ENCODE data around the gene CDC42BPA. TPM values are rescaled to one million over a fixed set of nuclear protein-coding genes. Genes with fewer than 3 reads are reported as not detected.

The CDC42BPA gene
- total and polyA plus RNA-seq, 2 of the 8 experiments (the other 6 are each of a cell fraction or from before 2014, with no cell fraction given), result 7.1 to 28.5 TPM

DNA sequence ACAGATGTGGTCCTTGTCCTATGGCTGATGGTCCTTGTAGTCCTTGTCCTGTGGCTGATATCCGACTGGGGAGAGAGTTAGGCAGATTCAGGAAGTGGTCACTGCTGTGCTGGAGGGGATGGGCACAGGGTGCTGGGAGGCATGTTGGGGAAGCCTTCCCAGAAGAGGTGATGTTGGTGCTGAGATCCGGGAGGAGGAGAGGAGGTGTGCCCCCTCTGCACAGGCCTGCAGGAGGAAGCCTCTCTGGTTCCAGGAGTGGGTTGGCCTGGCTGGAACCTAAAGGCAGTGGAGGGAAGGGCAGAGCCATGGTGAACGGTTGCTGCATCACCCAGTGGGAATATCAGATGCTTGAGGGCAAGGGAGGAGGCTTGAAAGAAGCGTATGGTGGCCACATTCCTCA, 363.5 kb downstream of the CDC42BPA start (continued):
- TF ChIP-seq, protein P1, sequence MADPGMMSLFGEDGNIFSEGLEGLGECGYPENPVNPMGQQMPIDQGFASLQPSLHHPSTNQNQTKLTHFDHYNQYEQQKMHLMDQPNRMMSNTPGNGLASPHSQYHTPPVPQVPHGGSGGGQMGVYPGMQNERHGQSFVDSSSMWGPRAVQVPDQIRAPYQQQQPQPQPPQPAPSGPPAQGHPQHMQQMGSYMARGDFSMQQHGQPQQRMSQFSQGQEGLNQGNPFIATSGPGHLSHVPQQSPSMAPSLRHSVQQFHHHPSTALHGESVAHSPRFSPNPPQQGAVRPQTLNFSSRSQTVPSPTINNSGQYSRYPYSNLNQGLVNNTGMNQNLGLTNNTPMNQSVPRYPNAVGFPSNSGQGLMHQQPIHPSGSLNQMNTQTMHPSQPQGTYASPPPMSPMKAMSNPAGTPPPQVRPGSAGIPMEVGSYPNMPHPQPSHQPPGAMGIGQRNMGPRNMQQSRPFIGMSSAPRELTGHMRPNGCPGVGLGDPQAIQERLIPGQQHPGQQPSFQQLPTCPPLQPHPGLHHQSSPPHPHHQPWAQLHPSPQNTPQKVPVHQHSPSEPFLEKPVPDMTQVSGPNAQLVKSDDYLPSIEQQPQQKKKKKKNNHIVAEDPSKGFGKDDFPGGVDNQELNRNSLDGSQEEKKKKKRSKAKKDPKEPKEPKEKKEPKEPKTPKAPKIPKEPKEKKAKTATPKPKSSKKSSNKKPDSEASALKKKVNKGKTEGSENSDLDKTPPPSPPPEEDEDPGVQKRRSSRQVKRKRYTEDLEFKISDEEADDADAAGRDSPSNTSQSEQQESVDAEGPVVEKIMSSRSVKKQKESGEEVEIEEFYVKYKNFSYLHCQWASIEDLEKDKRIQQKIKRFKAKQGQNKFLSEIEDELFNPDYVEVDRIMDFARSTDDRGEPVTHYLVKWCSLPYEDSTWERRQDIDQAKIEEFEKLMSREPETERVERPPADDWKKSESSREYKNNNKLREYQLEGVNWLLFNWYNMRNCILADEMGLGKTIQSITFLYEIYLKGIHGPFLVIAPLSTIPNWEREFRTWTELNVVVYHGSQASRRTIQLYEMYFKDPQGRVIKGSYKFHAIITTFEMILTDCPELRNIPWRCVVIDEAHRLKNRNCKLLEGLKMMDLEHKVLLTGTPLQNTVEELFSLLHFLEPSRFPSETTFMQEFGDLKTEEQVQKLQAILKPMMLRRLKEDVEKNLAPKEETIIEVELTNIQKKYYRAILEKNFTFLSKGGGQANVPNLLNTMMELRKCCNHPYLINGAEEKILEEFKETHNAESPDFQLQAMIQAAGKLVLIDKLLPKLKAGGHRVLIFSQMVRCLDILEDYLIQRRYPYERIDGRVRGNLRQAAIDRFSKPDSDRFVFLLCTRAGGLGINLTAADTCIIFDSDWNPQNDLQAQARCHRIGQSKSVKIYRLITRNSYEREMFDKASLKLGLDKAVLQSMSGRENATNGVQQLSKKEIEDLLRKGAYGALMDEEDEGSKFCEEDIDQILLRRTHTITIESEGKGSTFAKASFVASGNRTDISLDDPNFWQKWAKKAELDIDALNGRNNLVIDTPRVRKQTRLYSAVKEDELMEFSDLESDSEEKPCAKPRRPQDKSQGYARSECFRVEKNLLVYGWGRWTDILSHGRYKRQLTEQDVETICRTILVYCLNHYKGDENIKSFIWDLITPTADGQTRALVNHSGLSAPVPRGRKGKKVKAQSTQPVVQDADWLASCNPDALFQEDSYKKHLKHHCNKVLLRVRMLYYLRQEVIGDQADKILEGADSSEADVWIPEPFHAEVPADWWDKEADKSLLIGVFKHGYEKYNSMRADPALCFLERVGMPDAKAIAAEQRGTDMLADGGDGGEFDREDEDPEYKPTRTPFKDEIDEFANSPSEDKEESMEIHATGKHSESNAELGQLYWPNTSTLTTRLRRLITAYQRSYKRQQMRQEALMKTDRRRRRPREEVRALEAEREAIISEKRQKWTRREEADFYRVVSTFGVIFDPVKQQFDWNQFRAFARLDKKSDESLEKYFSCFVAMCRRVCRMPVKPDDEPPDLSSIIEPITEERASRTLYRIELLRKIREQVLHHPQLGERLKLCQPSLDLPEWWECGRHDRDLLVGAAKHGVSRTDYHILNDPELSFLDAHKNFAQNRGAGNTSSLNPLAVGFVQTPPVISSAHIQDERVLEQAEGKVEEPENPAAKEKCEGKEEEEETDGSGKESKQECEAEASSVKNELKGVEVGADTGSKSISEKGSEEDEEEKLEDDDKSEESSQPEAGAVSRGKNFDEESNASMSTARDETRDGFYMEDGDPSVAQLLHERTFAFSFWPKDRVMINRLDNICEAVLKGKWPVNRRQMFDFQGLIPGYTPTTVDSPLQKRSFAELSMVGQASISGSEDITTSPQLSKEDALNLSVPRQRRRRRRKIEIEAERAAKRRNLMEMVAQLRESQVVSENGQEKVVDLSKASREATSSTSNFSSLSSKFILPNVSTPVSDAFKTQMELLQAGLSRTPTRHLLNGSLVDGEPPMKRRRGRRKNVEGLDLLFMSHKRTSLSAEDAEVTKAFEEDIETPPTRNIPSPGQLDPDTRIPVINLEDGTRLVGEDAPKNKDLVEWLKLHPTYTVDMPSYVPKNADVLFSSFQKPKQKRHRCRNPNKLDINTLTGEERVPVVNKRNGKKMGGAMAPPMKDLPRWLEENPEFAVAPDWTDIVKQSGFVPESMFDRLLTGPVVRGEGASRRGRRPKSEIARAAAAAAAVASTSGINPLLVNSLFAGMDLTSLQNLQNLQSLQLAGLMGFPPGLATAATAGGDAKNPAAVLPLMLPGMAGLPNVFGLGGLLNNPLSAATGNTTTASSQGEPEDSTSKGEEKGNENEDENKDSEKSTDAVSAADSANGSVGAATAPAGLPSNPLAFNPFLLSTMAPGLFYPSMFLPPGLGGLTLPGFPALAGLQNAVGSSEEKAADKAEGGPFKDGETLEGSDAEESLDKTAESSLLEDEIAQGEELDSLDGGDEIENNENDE (IDR thresholded peaks at IDR 0.05; ENCODE audit: insufficient replicate concordance, low read length), result no peak
- no peak for TF ChIP-seq TAF7 (optimal IDR thresholded peaks at IDR 0.05; ENCODE audit: borderline replicate concordance, low read depth, low read length)
- no peak for TF ChIP-seq POLR2A (IDR thresholded peaks at IDR 0.05; ENCODE audit: control extremely low read depth in 1 of 2, low read depth in 2 of 2, low read length in 2 of 2)
- TF ChIP-seq TEAD4 (IDR thresholded peaks at IDR 0.05; ENCODE audit: low read depth, low read length), result no peak
- no peak for TF ChIP-seq CHD2 (IDR thresholded peaks at IDR 0.05; ENCODE audit: low read length)
- no peak for TF ChIP-seq KDM4A (IDR thresholded peaks at IDR 0.05; ENCODE audit: low read depth, low read length, severe bottlenecking)

Measured in H1 (cell line).